Stimulated activated CD4-positive, alpha-beta T cell treated with anti-CD3 and anti-CD28 coated beads, Interleukin-2, amount 100 ng/mL, for 4 hours (primary cell): ENCODE data around the gene LARP4.
"Not testable (repeated sequence)": the region's sequence is repeated elsewhere in the genome, so short reads cannot be mapped to it uniquely, and the experiment has no call there.

Experiments
- DNase-seq: peaks from one replicate; pipeline ENCODE4 v3.0.0-alpha.2; 2020; ENCODE audit warnings: low read depth

Gene LARP4

GRCh38 chr12:50401500-50402081, 906 bp downstream of the LARP4 start:
- no peak for DNase-seq

- DNase-seq: no peak
Measured at GRCh38 chr12:50402264-50403000, 1.7 kb downstream of the LARP4 start.

GRCh38 chr12:50403001-50403440, 2.3 kb downstream of the LARP4 start:
- no peak for DNase-seq

GRCh38 chr12:50404307-50404706, 3.6 kb downstream of the LARP4 start:
- no peak for DNase-seq

GRCh38 chr12:50411051-50411660, 10.5 kb downstream of the LARP4 start:
- DNase-seq: no peak

- no peak for DNase-seq
Measured at GRCh38 chr12:50415899-50416479, 15.3 kb downstream of the LARP4 start.

GRCh38 chr12:50419112-50419909, 18.6 kb downstream of the LARP4 start:
- no peak for DNase-seq

GRCh38 chr12:50422855-50423254, 22.2 kb downstream of the LARP4 start:
- not testable (repeated sequence) for DNase-seq

- DNase-seq: not testable (repeated sequence)
Measured at GRCh38 chr12:50423342-50423741, 22.7 kb downstream of the LARP4 start.

GRCh38 chr12:50425589-50426258, 25.0 kb downstream of the LARP4 start:
- no peak for DNase-seq

- DNase-seq: not testable (repeated sequence)
Measured at GRCh38 chr12:50431656-50432055, 31.0 kb downstream of the LARP4 start.

- DNase-seq: no peak
Measured at GRCh38 chr12:50440288-50440687, 39.6 kb downstream of the LARP4 start.

- DNase-seq: no peak
Measured at GRCh38 chr12:50441763-50442162, 41.1 kb downstream of the LARP4 start.

- DNase-seq: no peak
Measured at GRCh38 chr12:50442178-50442908, 41.7 kb downstream of the LARP4 start.

- not testable (repeated sequence) for DNase-seq
Measured at GRCh38 chr12:50449671-50450070, 49.0 kb downstream of the LARP4 start.

- no peak for DNase-seq
Measured at GRCh38 chr12:50452795-50453194, 52.1 kb downstream of the LARP4 start.

- no peak for DNase-seq
Measured at GRCh38 chr12:50453872-50454271, 53.2 kb downstream of the LARP4 start.

GRCh38 chr12:50458606-50459005, 57.9 kb downstream of the LARP4 start:
- DNase-seq: no peak

- no peak for DNase-seq
Measured at GRCh38 chr12:50467439-50467838, 66.8 kb downstream of the LARP4 start.

- DNase-seq: no peak
Measured at GRCh38 chr12:50477241-50477832, 76.7 kb downstream of the LARP4 start.
